GM19025 (cell line): ENCODE data around the gene PLXNA2.

Experiments used
- ATAC-seq: cut with Tn5 transposase; IDR thresholded peaks from one replicate; pipeline ENCODE4 v1.9.1; 2021; ENCODE audit warnings: mild to moderate bottlenecking, low read depth, moderate library complexity; ENCODE audit not compliant: unreplicated experiment

Gene PLXNA2

DNA sequence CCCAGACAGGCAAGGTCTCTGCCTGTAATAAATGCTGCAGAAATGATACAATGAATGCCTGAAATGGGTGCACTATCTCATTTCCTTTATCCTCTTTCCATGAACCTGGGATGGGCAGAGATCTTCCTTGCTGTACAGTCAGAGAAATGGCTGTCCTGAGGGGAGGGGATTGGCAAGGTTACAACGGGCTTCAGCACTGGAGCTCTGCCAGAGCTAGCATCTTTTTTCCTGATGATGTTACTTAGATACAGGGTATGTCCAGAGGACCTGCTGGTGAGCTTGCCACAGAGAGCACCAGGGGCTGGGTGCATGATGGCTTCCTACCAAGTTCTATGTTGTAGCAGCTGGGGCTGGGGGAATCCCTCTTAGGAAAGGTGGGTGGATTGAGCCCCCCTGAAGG, 115.1 kb downstream of the PLXNA2 start:
- ATAC-seq = no peak

DNA sequence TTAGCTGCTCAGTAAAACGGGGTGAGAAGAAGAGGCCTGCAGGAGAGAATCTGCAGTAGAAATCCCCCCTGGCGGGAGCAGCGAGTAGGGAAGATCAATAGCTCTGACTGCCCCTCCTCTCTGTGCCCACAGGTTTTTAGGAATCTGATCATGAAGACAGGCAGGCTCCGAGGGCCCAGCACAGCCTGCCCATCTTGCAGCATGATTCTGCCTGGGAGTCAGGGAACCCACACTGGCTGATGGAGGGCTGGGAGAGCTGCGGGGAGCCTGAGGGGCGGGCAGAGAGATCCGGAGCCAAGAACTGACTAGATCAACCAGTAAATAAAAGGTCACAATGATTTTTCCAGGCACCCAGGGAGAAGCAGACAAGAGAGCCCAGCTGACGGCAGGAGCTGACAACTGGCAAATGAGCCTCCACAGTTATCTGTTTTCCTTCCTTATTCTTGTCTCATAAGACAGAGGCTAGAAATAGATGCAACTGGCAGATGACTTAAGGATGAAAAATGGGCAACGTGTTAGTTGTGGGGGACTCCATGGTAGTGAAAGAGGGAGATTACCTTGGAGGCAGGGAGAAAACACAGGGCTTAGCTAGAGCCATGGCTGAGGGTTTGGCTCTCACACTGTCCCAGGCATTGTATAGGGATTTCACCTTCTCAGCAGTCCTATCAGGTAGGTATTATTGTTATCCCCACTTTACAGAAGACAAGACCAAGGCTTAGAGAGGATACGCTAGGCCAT, 116.2 kb downstream of the PLXNA2 start:
- ATAC-seq = no peak

DNA sequence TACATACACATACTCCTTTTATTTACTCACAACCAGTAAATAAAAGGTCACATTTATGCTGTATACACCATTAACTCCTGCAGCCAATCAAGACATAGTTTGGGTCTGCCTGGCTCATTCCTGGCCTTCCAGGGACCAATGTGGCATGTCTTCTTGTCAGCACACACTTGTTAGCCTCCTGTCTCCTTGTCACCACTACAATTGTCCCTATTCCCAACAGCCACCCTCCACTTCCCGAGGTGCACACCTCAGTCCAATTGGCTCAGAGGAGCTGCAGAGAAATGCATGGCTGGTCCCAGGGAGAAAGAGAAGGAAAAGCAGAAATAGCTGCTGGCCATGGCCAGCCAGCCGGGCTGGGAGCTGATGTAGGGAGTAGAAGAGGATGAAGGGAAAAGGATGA, 116.9 kb downstream of the PLXNA2 start:
- ATAC-seq = no peak

DNA sequence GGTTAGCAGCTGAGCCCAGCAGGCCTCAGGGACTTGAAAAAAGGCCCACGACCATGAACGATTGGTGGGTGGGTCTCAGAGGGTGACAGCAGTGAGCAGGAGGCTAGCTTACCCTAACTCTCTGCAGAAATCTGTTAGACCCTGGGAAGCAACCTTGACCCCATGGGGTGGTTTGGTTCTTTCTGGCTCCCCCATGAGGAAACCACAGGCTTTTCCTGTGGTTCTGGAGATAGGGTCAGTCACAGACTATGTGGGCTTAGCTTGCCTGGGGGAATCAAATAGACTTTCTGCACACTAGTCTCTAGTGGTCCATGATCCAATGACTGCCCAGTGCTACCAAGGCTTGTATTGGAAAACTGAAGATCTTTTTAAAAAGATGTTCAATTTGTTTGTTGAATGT, 118.1 kb downstream of the PLXNA2 start:
- ATAC-seq = no peak

DNA sequence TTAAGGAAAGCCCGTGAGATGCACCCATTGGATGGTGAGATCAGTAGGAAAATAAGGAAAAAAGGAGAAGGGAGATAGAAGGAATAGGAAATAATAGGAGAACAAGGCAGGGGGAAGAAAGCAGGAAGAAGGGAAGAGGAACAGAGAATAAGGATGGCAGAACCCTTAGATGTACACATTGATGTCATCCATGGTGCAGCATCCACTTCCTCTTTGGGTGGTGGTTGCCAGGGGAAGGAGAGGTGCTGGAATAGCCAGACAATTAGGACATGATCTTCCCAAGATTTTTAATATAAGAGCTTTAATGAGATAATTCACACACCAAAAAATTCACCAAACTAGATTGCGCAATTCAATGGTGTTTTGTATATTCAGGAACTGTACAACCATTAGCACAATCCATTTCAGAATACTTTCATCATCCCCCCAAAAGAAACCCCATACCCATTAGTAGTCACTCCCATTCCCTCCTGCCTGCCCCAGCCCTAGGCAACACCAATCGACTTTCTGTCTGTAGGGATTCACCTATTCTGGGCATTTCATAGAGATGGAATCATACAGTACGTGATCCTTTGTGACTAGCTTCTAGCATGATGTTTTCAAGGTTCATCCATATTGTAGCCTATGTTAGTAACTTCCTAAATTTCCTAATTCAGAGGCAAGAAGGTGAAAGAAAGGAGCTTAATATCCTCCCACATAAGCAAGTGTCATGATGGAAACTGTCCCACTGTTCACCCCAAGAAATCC, 121.4 kb downstream of the PLXNA2 start:
- no peak for ATAC-seq

DNA sequence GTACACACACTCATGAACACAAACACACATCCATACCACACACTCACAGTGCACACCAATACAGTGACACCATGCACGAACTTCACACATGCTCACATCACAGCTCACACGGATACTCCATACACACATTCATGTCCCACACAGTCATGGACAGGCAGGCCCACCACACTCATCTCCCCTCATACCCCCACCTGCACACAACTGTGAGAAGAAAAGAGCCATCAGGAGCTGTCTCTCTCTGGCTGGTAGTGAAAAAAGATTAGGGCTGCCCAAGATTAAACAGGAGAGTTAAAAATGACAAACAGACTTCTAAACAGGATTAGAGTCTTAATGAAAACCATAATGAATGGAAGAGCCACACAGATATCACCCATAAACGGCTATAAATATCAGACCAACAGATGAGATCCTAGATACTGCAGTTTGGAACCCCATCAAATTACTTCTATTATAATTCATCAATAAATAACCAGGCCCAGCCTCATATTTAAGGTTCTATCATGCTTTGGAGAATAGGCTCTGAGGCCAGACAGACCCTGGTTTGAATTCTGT, 122.3 kb downstream of the PLXNA2 start:
- no peak for ATAC-seq

DNA sequence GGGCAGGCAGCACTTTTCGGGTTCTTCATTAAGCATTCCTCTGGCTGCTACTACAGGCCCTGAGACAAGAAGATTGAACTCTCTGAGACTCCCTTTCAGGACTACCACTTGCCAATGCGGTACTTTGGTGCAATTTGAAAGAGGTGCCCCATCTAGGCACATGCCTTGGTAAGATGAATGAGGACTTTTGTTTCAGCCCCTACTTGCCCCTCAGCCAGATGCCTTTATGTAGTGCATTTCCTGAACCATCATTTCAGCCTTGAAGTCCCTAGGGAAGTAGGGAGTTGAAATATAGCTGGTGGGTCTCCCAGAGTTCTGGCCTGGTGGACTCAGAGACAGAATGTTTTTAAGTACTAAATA, 123.8 kb downstream of the PLXNA2 start:
- no peak for ATAC-seq

DNA sequence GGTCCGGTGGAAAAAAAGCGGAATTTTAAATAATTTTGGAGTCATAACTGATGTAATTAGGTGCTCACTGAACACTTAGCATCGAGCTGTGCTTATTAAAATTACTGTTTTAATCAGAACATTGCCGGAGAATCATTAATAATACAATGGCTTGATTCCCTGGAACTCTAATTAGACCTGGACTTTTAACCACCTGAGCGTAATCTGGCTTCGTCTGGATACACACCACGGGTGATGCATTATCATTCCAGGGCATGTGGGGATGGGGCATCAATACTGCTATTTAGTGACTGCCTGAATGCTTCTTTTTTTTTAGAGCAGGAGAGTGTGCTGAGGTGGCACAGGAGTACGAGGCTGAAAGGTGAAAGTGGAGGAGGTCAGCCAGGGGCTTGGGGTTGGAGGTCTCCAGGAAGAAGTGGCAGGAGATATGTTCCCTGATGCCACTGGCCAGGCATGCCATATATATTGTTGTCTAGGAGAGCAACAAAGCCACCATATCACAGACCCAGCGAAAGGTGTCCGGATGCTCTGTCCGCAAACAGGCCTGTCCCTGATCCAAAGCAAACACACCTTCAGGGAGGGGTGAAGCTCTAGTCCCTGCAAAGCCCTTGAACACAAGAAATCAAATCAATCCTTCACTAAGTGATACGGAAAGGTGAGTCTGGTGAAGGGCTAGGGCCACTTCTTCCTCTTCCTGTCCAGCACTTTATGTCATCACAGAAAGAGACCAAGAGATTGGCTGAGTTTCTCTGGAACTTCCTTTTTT, 125.2 kb downstream of the PLXNA2 start:
- no peak for ATAC-seq

DNA sequence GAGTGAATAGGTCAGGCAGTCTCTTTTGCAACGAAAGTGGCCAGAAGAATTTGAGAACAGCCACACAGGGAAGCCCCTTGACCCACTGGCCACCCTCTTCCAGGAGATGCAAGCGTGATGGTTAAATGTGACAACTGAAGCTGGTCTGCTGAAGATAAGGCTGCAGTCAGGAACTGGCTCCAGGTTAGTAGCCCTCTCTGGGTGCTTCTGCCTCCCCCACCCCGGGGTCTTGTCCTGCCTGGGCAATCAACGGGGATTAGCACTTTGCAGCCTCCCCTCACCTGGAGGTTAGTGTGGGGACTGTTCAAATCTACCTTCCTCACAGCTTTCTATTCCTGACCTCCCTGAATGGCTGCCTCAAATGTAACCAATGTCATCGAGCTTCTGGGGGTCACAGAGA, 125.9 kb downstream of the PLXNA2 start:
- ATAC-seq = no peak

DNA sequence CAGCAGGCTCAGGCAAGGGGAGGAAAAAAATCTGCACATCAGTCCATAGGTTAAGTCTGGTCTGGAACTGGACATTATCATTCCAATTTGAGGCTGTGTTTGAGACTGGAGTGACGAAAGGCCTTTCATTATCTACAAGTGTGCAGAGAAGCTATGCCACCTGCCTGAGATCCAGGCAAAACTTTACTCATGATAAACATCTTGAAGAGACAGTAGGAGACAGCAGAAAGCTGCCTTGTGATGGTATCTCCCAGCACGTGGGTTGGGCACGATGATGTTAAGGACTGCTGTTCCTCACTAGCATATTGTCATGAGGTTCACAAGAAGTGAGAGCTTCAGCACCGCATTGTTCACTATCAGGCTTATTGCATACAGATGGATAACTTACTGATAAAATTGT, 126.4 kb downstream of the PLXNA2 start:
- ATAC-seq = no peak

DNA sequence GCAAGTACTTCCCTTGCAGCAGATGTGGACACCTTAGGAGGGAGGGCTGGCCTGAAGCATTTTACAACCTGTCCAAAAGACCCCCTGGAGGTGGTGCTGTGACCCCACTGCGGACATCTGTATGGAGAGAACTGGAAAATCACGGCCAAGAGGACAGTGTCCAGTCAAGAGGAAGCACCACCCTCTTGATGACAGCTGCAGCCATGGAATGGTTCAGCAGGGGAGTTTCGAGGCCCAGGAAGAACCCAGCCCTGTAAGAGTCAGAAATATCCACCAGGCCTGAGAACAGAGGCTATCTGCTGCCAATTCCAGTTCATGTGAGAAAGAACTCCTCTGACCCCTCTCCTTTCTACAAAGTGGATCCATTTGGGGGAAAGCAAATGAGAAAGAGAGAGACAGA, 126.8 kb downstream of the PLXNA2 start:
- ATAC-seq = no peak

DNA sequence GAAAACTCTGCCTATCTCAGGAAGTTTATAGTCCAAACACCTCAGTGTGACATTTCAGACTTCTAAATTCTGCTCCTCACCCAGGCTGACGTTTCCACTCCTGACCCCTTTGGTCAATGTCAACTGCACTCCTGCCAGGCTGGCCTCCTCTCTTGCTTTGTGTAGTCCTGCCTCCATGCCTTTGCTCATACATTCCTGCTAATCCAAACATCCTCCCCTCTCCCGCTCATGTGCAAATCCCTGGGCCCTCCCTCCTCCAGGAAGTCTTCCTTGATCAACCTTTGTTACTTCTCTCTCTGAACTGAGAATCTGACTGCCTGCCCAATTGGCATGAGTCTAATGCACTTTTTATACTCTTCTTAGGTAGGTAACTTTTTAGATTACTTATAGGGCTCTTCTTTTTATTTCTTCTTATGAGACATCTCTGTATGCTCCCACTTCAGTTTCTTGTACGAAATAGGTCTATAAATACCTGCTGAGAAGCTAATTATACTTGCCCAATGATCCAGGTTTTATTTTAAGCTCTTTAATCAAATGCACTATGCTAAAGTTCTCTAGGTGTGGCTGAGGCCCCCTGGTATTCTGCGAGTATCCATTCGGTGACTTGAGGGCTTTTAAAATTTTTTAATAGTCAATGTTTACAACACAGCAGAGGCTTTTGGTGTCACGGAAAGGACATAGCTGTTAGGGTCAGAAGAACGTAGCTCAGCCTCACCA, 128.1 kb downstream of the PLXNA2 start:
- no peak for ATAC-seq

DNA sequence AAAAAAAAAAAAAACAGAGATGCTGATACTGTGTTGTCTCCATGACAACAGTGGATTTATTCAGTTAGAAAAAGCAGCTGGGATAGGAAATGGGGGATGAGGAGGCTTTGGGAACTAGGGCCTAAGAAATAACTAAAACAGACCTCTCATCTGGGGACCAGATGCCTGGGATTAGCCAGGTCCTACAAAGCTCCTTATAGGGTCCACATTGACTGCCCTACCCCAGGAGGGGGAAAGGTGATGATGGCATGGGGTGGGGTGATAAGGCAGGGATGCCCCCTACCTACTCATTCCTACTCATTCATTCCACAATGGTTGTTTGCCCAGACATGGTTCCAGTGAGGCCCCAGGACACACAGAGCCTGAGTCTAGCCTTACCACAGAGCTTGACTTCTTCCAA, 131.2 kb downstream of the PLXNA2 start:
- no peak for ATAC-seq

DNA sequence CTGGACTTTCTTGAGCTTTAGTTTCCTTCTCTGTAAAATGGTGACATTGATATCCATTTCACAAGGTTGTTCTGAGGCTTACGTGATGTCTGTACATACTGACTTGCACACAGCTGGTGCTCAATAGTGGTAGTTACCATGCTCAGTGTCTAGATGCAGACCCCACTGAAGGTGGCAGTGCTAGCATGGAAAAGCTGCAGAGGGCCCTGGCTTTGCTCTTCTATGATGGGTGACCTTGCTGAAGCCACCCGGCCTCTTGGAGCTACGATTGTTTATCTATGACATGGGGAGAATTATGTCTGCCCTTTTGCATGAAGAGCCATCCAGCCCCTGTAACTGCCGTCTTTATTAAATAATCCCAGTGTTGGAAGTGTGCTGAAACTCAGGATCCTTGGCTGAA, 131.8 kb downstream of the PLXNA2 start:
- no peak for ATAC-seq

DNA sequence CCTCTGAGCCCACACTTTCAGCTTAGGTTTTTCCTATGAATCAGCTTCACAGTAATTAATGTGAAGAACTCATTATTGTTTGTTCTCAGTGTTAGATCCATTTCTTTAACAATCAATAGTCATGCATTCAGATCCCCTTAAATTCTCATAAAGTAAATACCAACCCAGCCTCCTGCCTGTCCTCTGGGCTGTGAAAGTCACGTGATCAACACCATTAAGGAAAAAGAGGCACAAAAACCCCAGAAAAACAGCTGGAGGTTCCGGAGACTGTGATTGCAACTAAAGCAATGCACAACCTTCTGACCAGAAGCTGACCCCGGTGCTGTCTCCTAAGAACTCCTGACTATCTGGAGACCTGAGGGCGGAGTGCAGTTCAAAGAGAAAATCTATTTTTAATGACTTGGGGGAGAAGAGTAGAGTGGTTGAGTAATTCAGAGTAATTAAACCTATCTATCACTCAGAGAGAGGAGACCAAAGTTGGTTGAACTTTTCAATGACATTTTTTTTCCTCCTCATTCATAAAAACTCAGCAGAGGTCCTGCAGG, 132.5 kb downstream of the PLXNA2 start:
- no peak for ATAC-seq

DNA sequence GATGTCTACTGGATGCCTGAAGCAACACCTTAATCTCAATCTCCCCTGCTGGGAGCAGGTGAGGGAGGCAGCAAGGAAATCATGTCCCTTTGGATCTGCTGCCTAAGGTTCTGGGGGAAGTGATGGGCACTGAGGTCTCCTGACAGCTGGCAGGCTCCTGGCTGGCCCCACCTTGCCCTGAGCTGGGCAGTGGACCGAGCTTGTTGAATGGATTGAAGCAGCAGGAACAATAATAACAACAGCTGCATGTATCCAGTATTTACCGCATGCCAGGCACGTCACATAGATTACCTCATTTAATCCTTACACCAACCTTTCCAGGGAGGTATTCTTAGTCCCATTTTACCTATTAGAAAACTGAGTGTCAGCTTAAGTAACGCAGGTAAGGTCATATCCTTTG, 133.9 kb downstream of the PLXNA2 start:
- no peak for ATAC-seq

DNA sequence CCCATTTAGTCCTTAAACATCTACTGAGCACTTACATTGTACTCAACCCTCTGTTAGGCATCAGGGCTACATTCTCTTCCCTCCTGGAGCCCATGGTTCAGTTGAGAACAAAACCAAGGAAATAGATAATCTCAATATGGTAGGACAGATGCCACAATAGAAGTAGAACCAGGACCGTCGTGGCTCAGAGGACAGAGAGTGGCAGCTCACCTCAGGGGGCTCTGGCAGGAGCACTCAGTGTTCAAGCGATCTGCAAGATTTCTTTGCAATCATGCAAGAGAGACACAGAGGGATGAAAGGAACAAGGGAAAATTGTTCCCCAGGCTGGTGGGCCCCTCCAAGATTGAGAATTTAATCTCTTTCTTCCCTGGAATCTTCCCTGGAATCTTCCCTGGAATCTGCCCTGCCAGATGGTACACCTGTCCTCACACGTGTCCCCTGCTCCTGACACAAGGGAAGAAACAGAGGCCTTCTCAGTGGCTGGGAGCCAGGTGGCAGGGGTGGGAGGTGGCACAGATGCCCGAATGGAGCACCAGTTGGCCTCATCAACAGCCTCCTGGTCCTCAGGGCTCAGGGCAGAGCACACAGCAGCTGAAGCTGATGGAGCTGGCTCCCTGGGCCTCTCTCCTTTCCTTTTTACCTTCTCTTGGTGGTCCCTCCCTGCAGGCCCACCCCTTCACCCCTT, 135.4 kb downstream of the PLXNA2 start:
- no peak for ATAC-seq

DNA sequence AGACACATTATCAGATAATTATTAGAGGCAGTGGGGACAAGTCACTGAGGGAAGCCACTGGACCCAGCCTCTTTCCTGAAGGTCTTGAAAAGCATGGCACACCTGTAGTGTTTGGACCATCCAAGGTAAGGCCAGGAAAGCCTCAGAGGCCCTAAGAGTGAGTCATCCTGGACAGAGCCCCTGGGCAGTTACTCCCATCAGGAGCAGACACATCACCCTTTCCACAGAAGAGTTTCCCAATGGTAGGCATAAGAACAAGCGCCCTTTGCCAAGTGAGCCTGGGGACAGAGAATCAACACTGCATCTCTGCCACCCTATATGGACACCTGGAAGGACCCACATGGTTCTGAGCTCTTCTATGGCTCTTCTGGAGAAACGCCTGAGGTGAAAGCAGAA, 136.0 kb downstream of the PLXNA2 start:
- ATAC-seq = no peak

DNA sequence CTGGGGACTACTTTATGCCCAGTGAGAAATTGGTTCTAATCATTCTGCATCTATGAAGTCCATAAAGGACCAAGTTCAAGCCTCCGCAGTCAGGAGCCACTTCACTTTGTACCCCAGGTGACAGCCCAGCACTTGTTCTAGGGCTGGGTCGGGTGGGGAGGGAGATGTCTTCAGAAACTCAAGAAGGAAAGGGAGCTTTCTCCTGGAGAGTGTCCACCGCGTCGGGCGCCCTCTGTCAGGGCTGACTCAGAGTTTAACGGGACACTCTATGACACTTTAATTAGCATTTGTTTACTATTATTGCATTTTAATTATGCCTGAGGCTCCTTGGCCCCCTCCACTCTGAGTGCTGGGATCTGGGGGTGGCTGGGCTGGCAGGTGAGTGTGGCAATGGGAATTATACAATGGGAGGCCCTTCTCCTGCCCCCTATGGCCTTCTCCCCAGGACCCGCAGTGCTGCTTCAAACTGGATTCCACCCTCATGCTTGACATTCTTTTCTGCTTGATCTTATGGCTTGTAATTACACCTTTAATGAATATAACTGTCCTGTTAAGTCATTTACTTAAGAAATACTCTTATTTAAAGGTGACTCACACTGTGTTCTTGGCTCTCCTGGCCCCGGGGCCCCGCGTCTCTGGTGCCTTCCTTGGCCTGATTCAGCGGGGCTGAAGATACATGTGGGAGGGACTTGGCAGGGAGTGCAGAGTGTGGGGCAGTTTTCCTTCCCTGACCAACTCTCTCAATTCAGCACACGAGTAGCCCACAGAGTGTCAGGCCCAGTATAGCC, 136.6 kb downstream of the PLXNA2 start:
- no peak for ATAC-seq
